Measurements from ENCODE around the gene CLK3.

DNA sequence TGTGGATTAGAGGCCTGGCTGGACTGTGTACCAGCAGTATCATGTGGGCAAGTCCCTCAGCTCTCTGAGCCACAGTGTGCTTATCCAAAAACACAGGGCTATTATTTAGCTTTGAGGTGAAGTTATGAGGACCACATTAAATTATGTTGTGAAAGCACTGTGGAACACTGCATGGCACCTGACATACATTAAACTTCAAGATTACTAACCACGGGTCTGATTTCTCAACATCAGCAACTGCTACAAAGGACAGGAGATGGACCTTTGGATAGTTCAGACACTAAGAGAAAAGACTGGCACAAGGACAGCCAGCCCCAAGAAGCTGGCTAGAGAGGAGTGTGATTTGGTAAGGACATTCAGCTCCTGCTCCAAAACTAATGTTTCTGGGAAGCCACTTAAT is 21.3 kb downstream of the CLK3 start:
- TF ChIP-seq CTCF (conservative IDR thresholded peaks at IDR 0.05), result no peak
- TF ChIP-seq EZH2 (IDR thresholded peaks at IDR 0.05; ENCODE audit: low read depth), result no peak
